Mesendoderm (in vitro differentiated cells): Measurements from ENCODE around the gene ERC2.

ENCODE experiments used
- DNase-seq: peaks from one replicate; pipeline ENCODE4 v3.0.0; 2013
- H2AK5ac ChIP-seq: 2 replicates; pipeline ENCODE4 v1.6.1; 2013; ENCODE audit warnings: low read length, inconsistent platforms
- H2BK120ac ChIP-seq: 2 replicates; pipeline ENCODE4 v1.6.1; 2013; ENCODE audit warnings: low read depth, mild to moderate bottlenecking, low read length, moderate library complexity, mixed read lengths
- H2BK15ac ChIP-seq: replicated peaks from 2 replicates; pipeline ENCODE4 v1.6.1; 2013; ENCODE audit warnings: low read depth, mild to moderate bottlenecking, moderate library complexity
- H2BK5ac ChIP-seq: 2 replicates; pipeline ENCODE4 v1.6.1; 2013; ENCODE audit warnings: low read length, inconsistent platforms
- H3K18ac ChIP-seq: 2 replicates; pipeline ENCODE4 v1.6.1; 2013; ENCODE audit warnings: mild to moderate bottlenecking, low read length, mixed read lengths
- H3K23ac ChIP-seq: one replicate; pipeline ENCODE4 v1.6.1; 2013; ENCODE audit warnings: low read length
- H3K27ac ChIP-seq: 2 replicates; pipeline ENCODE4 v1.5.1; 2013; ENCODE audit warnings: low read depth, mild to moderate bottlenecking, inconsistent platforms, low read length, moderate library complexity
- H3K27me3 ChIP-seq: 2 replicates; pipeline ENCODE4 v1.6.1; 2013; ENCODE audit warnings: low read length, control low read depth, mild to moderate bottlenecking, inconsistent platforms; ENCODE audit not compliant: insufficient read depth, poor library complexity
- H3K36me3 ChIP-seq: 2 replicates; pipeline ENCODE4 v1.6.1; 2013; ENCODE audit warnings: low read length, inconsistent platforms; ENCODE audit not compliant: control insufficient read depth, insufficient read depth
- H3K4ac ChIP-seq: one replicate; pipeline ENCODE4 v1.6.1; 2013; ENCODE audit warnings: low read depth, mild to moderate bottlenecking, low read length, moderate library complexity
- H3K4me1 ChIP-seq: 2 replicates; pipeline ENCODE4 v1.6.1; 2013; ENCODE audit warnings: low read depth, low read length, inconsistent platforms; ENCODE audit not compliant: control insufficient read depth
- H3K4me2 ChIP-seq: 2 replicates; pipeline ENCODE4 v1.6.1; 2013; ENCODE audit warnings: low read length
- H3K4me3 ChIP-seq: 2 replicates; pipeline ENCODE4 v1.5.1; 2013; ENCODE audit warnings: mild to moderate bottlenecking, low read length
- H3K56ac ChIP-seq: one replicate; pipeline ENCODE4 v1.6.1; 2013; ENCODE audit warnings: low read length
- H3K79me1 ChIP-seq: 2 replicates; pipeline ENCODE4 v1.6.1; 2013; ENCODE audit warnings: low read length, inconsistent platforms
- H3K79me2 ChIP-seq: 2 replicates; pipeline ENCODE4 v1.6.1; 2013; ENCODE audit warnings: mild to moderate bottlenecking, low read length; ENCODE audit not compliant: control insufficient read depth, insufficient read depth
- H3K9ac ChIP-seq: 2 replicates; pipeline ENCODE4 v1.6.1; 2013; ENCODE audit warnings: low read length, inconsistent platforms
- H4K5ac ChIP-seq: one replicate; pipeline ENCODE4 v1.6.1; 2013; ENCODE audit warnings: low read length
- H4K8ac ChIP-seq: one replicate; pipeline ENCODE4 v1.6.1; 2013; ENCODE audit warnings: low read depth, mild to moderate bottlenecking, control low read depth, low read length, moderate library complexity
- WGBS: extraction: QIAGEN DNeasy Blood & Tissue Kit; methylation state at CpG from one replicate; pipeline ENCODE4 v1.1.7; 2013; ENCODE audit warnings: low lambda C conversion rate, missing lambda C conversion rate; ENCODE audit not compliant: insufficient coverage; ENCODE audit errors: extremely low coverage; 5-methylcytosine and 5-hydroxymethylcytosine counted together

Gene ERC2

GRCh38 chr3:55598224-55598623 lies 870.0 kb downstream of the ERC2 start:
- Histone ChIP-seq H3K79me2 (no peaks in the 10 kb centered on the region), H3K9ac (no peak overlapping the region), H3K18ac (no peak overlapping the region), H3K27me3 (no peaks in the 10 kb centered on the region), H3K36me3 (no peaks in the 10 kb centered on the region), H3K4ac (no peak overlapping the region), H3K23ac (no peak overlapping the region), H3K27ac (no peak overlapping the region), H4K8ac (no peak overlapping the region), H3K4me1 (no peaks in the 10 kb centered on the region), H3K4me2 (no peak overlapping the region), H2AK5ac (no peak overlapping the region), H3K4me3 (no peak overlapping the region), H2BK15ac (no peak overlapping the region), H4K5ac (no peak overlapping the region), H3K56ac (no peak overlapping the region), H3K79me1 (no peaks in the 10 kb centered on the region), H2BK5ac (no peak overlapping the region), H2BK120ac (no peak overlapping the region)
- no CpG with 5 or more reads among the region's 2 CpGs for WGBS
- DNase-seq: no peak

- no peak overlapping the region for H2BK120ac ChIP-seq
- H3K79me2 ChIP-seq: no peaks in the 10 kb centered on the region
- H3K4me1 ChIP-seq: no peaks in the 10 kb centered on the region
- no peak overlapping the region for H3K56ac ChIP-seq
- no peak overlapping the region for H3K4me2 ChIP-seq
- no peak overlapping the region for H2BK15ac ChIP-seq
- H4K8ac ChIP-seq: no peak overlapping the region
- H4K5ac ChIP-seq: no peak overlapping the region
- H3K27ac ChIP-seq: no peak overlapping the region
- H3K4me3 ChIP-seq: no peak overlapping the region
- no peaks in the 10 kb centered on the region for H3K79me1 ChIP-seq
- H2BK5ac ChIP-seq: no peak overlapping the region
- H3K23ac ChIP-seq: no peak overlapping the region
- H3K4ac ChIP-seq: no peak overlapping the region
- DNase-seq: no peak
- WGBS: no CpG with 5 or more reads among the region's 4 CpGs
- no peak overlapping the region for H2AK5ac ChIP-seq
- no peaks in the 10 kb centered on the region for H3K27me3 ChIP-seq
- no peak overlapping the region for H3K18ac ChIP-seq
- no peaks in the 10 kb centered on the region for H3K36me3 ChIP-seq
- H3K9ac ChIP-seq: no peak overlapping the region
Observed at GRCh38 chr3:55597641-55598040, 870.6 kb downstream of the ERC2 start.

- Histone ChIP-seq H3K4ac (no peak overlapping the region), H3K9ac (no peak overlapping the region), H3K4me2 (no peak overlapping the region), H2BK120ac (no peak overlapping the region), H4K8ac (no peak overlapping the region), H3K79me1 (no peaks in the 10 kb centered on the region), H3K4me3 (no peak overlapping the region), H3K56ac (no peak overlapping the region), H3K36me3 (no peaks in the 10 kb centered on the region), H2BK5ac (no peak overlapping the region), H3K27me3 (no peaks in the 10 kb centered on the region), H3K27ac (no peak overlapping the region), H3K23ac (no peak overlapping the region), H2AK5ac (no peak overlapping the region), H3K79me2 (no peaks in the 10 kb centered on the region), H4K5ac (no peak overlapping the region), H3K18ac (no peak overlapping the region), H2BK15ac (no peak overlapping the region), H3K4me1 (peaks cover 4% of the 10 kb centered on the region)
- DNase-seq: no peak
- whole genome bisulfite sequencing: no CpG with 5 or more reads among the region's 2 CpGs
Observed at GRCh38 chr3:55596212-55596611, 872.1 kb downstream of the ERC2 start.

GRCh38 chr3:55595420-55595819 lies 872.8 kb downstream of the ERC2 start:
- no peaks in the 10 kb centered on the region for H3K27me3 ChIP-seq
- no CpG with 5 or more reads among the region's 4 CpGs for WGBS

GRCh38 chr3:55592572-55592971 lies 875.7 kb downstream of the ERC2 start:
- peaks cover 6% of the 10 kb centered on the region for H3K4me1 ChIP-seq
- no peak overlapping the region for H3K4me2 ChIP-seq
- no peak for DNase-seq
- peak overlapping the region; percentile 15 for H3K56ac ChIP-seq
- H3K9ac ChIP-seq: no peak overlapping the region
- H4K8ac ChIP-seq: no peak overlapping the region
- H3K4me3 ChIP-seq: no peak overlapping the region
- H3K4ac ChIP-seq: no peak overlapping the region
- peak overlapping the region; percentile 45 for H3K18ac ChIP-seq
- H2BK5ac ChIP-seq: no peak overlapping the region
- no peaks in the 10 kb centered on the region for H3K27me3 ChIP-seq
- H3K79me2 ChIP-seq: no peaks in the 10 kb centered on the region
- H2BK15ac ChIP-seq: no peak overlapping the region
- H4K5ac ChIP-seq: no peak overlapping the region
- H2AK5ac ChIP-seq: no peak overlapping the region
- H3K23ac ChIP-seq: no peak overlapping the region
- H3K27ac ChIP-seq: no peak overlapping the region
- H2BK120ac ChIP-seq: no peak overlapping the region
- no peaks in the 10 kb centered on the region for H3K79me1 ChIP-seq
- no peaks in the 10 kb centered on the region for H3K36me3 ChIP-seq
- WGBS: no CpG with 5 or more reads among the region's 5 CpGs

More at GRCh38 chr3:55595420-55595819, 872.8 kb downstream of the ERC2 start:
- Histone ChIP-seq H3K18ac (no peak overlapping the region), H2BK120ac (no peak overlapping the region), H2AK5ac (no peak overlapping the region), H3K4me1 (peaks cover 4% of the 10 kb centered on the region), H3K4ac (no peak overlapping the region), H3K4me2 (no peak overlapping the region), H3K36me3 (no peaks in the 10 kb centered on the region), H2BK15ac (no peak overlapping the region), H2BK5ac (no peak overlapping the region), H4K5ac (no peak overlapping the region), H4K8ac (no peak overlapping the region), H3K79me1 (no peaks in the 10 kb centered on the region), H3K4me3 (no peak overlapping the region), H3K27ac (no peak overlapping the region), H3K23ac (no peak overlapping the region), H3K9ac (no peak overlapping the region), H3K79me2 (no peaks in the 10 kb centered on the region), H3K56ac (no peak overlapping the region)
- no peak for DNase-seq

- no peaks in the 10 kb centered on the region for H3K27me3 ChIP-seq
- H3K4me2 ChIP-seq: no peak overlapping the region
- H3K23ac ChIP-seq: no peak overlapping the region
- no peak for DNase-seq
- H2BK15ac ChIP-seq: no peak overlapping the region
- no peaks in the 10 kb centered on the region for H3K79me2 ChIP-seq
- WGBS: no CpG with 5 or more reads among the region's 5 CpGs
- no peak overlapping the region for H3K27ac ChIP-seq
- H4K8ac ChIP-seq: no peak overlapping the region
- H2BK120ac ChIP-seq: no peak overlapping the region
- no peak overlapping the region for H3K56ac ChIP-seq
- H3K4ac ChIP-seq: no peak overlapping the region
- peak overlapping the region; percentile 45 for H3K18ac ChIP-seq
- H3K79me1 ChIP-seq: no peaks in the 10 kb centered on the region
- H2AK5ac ChIP-seq: no peak overlapping the region
- H2BK5ac ChIP-seq: no peak overlapping the region
- H3K36me3 ChIP-seq: no peaks in the 10 kb centered on the region
- no peak overlapping the region for H3K4me3 ChIP-seq
- H3K4me1 ChIP-seq: peaks cover 7% of the 10 kb centered on the region
- no peak overlapping the region for H4K5ac ChIP-seq
- H3K9ac ChIP-seq: no peak overlapping the region
Observed at GRCh38 chr3:55591888-55592287, 876.4 kb downstream of the ERC2 start.
